ENCODE results near the gene MED15.

GRCh38 chr22:20611418-20611817 is 104.0 kb downstream of the MED15 start:
- TF ChIP-seq, protein P1, sequence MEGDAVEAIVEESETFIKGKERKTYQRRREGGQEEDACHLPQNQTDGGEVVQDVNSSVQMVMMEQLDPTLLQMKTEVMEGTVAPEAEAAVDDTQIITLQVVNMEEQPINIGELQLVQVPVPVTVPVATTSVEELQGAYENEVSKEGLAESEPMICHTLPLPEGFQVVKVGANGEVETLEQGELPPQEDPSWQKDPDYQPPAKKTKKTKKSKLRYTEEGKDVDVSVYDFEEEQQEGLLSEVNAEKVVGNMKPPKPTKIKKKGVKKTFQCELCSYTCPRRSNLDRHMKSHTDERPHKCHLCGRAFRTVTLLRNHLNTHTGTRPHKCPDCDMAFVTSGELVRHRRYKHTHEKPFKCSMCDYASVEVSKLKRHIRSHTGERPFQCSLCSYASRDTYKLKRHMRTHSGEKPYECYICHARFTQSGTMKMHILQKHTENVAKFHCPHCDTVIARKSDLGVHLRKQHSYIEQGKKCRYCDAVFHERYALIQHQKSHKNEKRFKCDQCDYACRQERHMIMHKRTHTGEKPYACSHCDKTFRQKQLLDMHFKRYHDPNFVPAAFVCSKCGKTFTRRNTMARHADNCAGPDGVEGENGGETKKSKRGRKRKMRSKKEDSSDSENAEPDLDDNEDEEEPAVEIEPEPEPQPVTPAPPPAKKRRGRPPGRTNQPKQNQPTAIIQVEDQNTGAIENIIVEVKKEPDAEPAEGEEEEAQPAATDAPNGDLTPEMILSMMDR (IDR thresholded peaks at IDR 0.05 in 8 of 11, conservative IDR thresholded peaks at IDR 0.05 in 3 of 11): no peak
- TF ChIP-seq POLR2AphosphoS5 (IDR thresholded peaks at IDR 0.05) (no peak), POLR2A (IDR thresholded peaks at IDR 0.05) (no peak)
